K562 (cell line): ENCODE measurements around the gene APC. TPM values are rescaled to one million over a fixed set of nuclear protein-coding genes. Genes with fewer than 3 reads are reported as not detected.

Experiments
- CUX1 ChIP-seq: fragments of 200-800 bp; sonication (Bioruptor generic); IDR thresholded peaks from 2 replicates; pipeline ENCODE4 v1.6.1; 2016; ENCODE audit warnings: missing genetic modification characterization, missing compliant biosample characterization
- HEY1 ChIP-seq: fragments of 250-450 bp; sonication (Bioruptor Pico); IDR thresholded peaks from 2 replicates; pipeline ENCODE4 v1.5.0; 2020; ENCODE audit warnings: mild to moderate bottlenecking, moderate library complexity, borderline replicate concordance
- KAT7 ChIP-seq: sonication (generic); formaldehyde crosslinking; IDR thresholded peaks from 2 replicates; pipeline ENCODE4 v1.8.0; 2022; ENCODE audit warnings: missing genetic modification reagents, mild to moderate bottlenecking, borderline replicate concordance
- KHSRP ChIP-seq: fragments of 450-650 bp; IDR thresholded peaks from 2 replicates; pipeline ENCODE4 v1.6.1; 2017
- MBD1 ChIP-seq: fragments of 250-450 bp; sonication (Bioruptor Pico); IDR thresholded peaks from 2 replicates; pipeline ENCODE4 v1.8.0; 2022; ENCODE audit warnings: inconsistent platforms
- TAF15 ChIP-seq: fragments of 200-400 bp; formaldehyde crosslinking; IDR thresholded peaks from 2 replicates; pipeline ENCODE4 v1.6.1; 2017; ENCODE audit warnings: mild to moderate bottlenecking, low read depth, low read length, moderate library complexity
- ZNF561 ChIP-seq: fragments of 450-650 bp; formaldehyde crosslinking; conservative IDR thresholded peaks from 2 replicates; pipeline ENCODE4 v1.4.0; 2020; ENCODE audit warnings: mild to moderate bottlenecking, moderate library complexity
- polyA plus RNA-seq, 8 experiments: library from polyadenylated mRNA; depleted of rRNA in 4 of 8; stranded (reverse) in 5 of 8; unstranded in 3 of 8; fragments of >200 nt; fragmentation: Nextera tagmentation in 2 of 8; fragmentation: Illumina TruSeq in 1 of 8; extraction: Ambion mirVana in 2 of 8; extraction: Trizol in 1 of 8; gene quantifications; 2 replicates each; pipeline versions ENCODE4 v1.2.1 to v1.2.3, GENCODE V29; 2011 to 2014; ENCODE audit warnings: inconsistent platforms in 1 of 8, missing spikeins in 1 of 8
- total RNA-seq, 7 experiments: library from RNA; depleted of rRNA in 6 of 7; stranded (reverse); fragments of >200 nt in 6 of 7; fragmentation: Illumina TruSeq in 2 of 7; extraction: Trizol in 2 of 7; gene quantifications; 2 replicates each; pipeline versions ENCODE4 v1.2.1 to v1.2.3, GENCODE V29; 2011 to 2021; ENCODE audit warnings: low replicate concordance in 1 of 7
- TF ChIP-seq, protein P1 (sequence below): fragments of 250-450 bp; sonication (Bioruptor Pico); IDR thresholded peaks from 2 replicates; pipeline ENCODE4 v1.4.0; 2020
- TF ChIP-seq, protein P2 (sequence below), 2 experiments: fragments of 450-650 bp; conservative IDR thresholded peaks; 2 replicates each; pipeline ENCODE4 v1.6.1; 2017; ENCODE audit warnings: mild to moderate bottlenecking in 2 of 2, moderate library complexity in 2 of 2
- TF ChIP-seq, protein P3 (sequence below): fragments of 450-650 bp; formaldehyde crosslinking; IDR thresholded peaks from 2 replicates; pipeline ENCODE4 v1.4.0; 2022; ENCODE audit warnings: missing genetic modification characterization

The APC gene
- total and polyA plus RNA-seq, 9 of the 15 experiments (the other 6 are each of a cell fraction or from before 2014, with no cell fraction given): 5.7 to 29.5 (median 15.4) TPM

GRCh38 chr5:112733586-112733985, 4.1 kb upstream of the APC start (continued):
- TF ChIP-seq, protein P1, sequence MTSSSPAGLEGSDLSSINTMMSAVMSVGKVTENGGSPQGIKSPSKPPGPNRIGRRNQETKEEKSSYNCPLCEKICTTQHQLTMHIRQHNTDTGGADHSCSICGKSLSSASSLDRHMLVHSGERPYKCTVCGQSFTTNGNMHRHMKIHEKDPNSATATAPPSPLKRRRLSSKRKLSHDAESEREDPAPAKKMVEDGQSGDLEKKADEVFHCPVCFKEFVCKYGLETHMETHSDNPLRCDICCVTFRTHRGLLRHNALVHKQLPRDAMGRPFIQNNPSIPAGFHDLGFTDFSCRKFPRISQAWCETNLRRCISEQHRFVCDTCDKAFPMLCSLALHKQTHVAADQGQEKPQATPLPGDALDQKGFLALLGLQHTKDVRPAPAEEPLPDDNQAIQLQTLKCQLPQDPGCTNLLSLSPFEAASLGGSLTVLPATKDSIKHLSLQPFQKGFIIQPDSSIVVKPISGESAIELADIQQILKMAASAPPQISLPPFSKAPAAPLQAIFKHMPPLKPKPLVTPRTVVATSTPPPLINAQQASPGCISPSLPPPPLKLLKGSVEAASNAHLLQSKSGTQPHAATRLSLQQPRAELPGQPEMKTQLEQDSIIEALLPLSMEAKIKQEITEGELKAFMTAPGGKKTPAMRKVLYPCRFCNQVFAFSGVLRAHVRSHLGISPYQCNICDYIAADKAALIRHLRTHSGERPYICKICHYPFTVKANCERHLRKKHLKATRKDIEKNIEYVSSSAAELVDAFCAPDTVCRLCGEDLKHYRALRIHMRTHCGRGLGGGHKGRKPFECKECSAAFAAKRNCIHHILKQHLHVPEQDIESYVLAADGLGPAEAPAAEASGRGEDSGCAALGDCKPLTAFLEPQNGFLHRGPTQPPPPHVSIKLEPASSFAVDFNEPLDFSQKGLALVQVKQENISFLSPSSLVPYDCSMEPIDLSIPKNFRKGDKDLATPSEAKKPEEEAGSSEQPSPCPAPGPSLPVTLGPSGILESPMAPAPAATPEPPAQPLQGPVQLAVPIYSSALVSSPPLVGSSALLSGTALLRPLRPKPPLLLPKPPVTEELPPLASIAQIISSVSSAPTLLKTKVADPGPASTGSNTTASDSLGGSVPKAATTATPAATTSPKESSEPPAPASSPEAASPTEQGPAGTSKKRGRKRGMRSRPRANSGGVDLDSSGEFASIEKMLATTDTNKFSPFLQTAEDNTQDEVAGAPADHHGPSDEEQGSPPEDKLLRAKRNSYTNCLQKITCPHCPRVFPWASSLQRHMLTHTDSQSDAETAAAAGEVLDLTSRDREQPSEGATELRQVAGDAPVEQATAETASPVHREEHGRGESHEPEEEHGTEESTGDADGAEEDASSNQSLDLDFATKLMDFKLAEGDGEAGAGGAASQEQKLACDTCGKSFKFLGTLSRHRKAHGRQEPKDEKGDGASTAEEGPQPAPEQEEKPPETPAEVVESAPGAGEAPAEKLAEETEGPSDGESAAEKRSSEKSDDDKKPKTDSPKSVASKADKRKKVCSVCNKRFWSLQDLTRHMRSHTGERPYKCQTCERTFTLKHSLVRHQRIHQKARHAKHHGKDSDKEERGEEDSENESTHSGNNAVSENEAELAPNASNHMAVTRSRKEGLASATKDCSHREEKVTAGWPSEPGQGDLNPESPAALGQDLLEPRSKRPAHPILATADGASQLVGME (CRISPR knock-in tag): no peak
- TF ChIP-seq MBD1 (no peak), KAT7 (no peak), CUX1 (no peak), ZNF561 (no peak), HEY1 (CRISPR knock-in tag) (no peak), KHSRP (no peak), TAF15 (no peak)
- TF ChIP-seq, protein P2, sequence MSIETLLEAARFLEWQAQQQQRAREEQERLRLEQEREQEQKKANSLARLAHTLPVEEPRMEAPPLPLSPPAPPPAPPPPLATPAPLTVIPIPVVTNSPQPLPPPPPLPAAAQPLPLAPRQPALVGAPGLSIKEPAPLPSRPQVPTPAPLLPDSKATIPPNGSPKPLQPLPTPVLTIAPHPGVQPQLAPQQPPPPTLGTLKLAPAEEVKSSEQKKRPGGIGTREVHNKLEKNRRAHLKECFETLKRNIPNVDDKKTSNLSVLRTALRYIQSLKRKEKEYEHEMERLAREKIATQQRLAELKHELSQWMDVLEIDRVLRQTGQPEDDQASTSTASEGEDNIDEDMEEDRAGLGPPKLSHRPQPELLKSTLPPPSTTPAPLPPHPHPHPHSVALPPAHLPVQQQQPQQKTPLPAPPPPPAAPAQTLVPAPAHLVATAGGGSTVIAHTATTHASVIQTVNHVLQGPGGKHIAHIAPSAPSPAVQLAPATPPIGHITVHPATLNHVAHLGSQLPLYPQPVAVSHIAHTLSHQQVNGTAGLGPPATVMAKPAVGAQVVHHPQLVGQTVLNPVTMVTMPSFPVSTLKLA (conservative IDR thresholded peaks at IDR 0.05): no peak
- TF ChIP-seq, protein P3, sequence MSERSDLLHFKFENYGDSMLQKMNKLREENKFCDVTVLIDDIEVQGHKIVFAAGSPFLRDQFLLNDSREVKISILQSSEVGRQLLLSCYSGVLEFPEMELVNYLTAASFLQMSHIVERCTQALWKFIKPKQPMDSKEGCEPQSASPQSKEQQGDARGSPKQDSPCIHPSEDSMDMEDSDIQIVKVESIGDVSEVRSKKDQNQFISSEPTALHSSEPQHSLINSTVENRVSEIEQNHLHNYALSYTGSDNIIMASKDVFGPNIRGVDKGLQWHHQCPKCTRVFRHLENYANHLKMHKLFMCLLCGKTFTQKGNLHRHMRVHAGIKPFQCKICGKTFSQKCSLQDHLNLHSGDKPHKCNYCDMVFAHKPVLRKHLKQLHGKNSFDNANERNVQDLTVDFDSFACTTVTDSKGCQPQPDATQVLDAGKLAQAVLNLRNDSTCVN (CRISPR knock-in tag): no peak
- TF ChIP-seq, all 486 proteins: peak for 0
